Loucy (cell line): Measurements from ENCODE around the gene KCNIP2.
A peak's percentile ranks its signal among the peaks of the same experiment; 100 is the strongest.

ENCODE experiments used
- H2AFZ ChIP-seq: fragments of 200-600 bp; sonication (generic); 2 replicates; pipeline ENCODE4 v1.6.0; 2016; ENCODE audit warnings: antibody characterized with exemption, mild to moderate bottlenecking, low read length, moderate library complexity
- H3F3A ChIP-seq: fragments of 200-600 bp; 2 replicates; pipeline ENCODE4 v1.6.0; 2016; ENCODE audit warnings: antibody characterized with exemption, low read depth, mild to moderate bottlenecking
- H3K27me3 ChIP-seq: fragments of 200-600 bp; sonication (generic); 2 replicates; pipeline ENCODE4 v1.6.1; 2014; ENCODE audit warnings: low read length, mild to moderate bottlenecking; ENCODE audit not compliant: insufficient read depth, poor library complexity, severe bottlenecking
- H3K36me3 ChIP-seq: fragments of 200-600 bp; sonication (generic); 2 replicates; pipeline ENCODE4 v1.6.1; 2016; ENCODE audit warnings: low read length; ENCODE audit not compliant: insufficient read depth
- H3K4me1 ChIP-seq: fragments of 200-600 bp; sonication (generic); 2 replicates; pipeline ENCODE4 v1.5.1; 2014; ENCODE audit warnings: low read length, mild to moderate bottlenecking; ENCODE audit not compliant: insufficient read depth, poor library complexity, severe bottlenecking
- H3K4me2 ChIP-seq: fragments of 200-600 bp; sonication (generic); 2 replicates; pipeline ENCODE4 v1.6.0; 2014; ENCODE audit warnings: antibody characterized with exemption, low read length, low read depth, mild to moderate bottlenecking; ENCODE audit not compliant: poor library complexity, severe bottlenecking
- H3K4me3 ChIP-seq: fragments of 200-600 bp; sonication (generic); 2 replicates; pipeline ENCODE4 v1.5.1; 2014; ENCODE audit warnings: low read length, mild to moderate bottlenecking, mixed read lengths; ENCODE audit not compliant: poor library complexity, severe bottlenecking
- H3K79me2 ChIP-seq: fragments of 200-600 bp; sonication (generic); 2 replicates; pipeline ENCODE4 v1.6.1; 2014; ENCODE audit warnings: low read length; ENCODE audit not compliant: insufficient read depth
- H3K9ac ChIP-seq: fragments of 200-600 bp; sonication (generic); 2 replicates; pipeline ENCODE4 v1.6.0; 2014; ENCODE audit warnings: mild to moderate bottlenecking, low read depth, low read length, moderate library complexity; ENCODE audit not compliant: poor library complexity, severe bottlenecking
- H3K9me2 ChIP-seq: fragments of 200-600 bp; sonication (generic); replicated peaks from 2 replicates; pipeline ENCODE4 v1.6.1; 2016; ENCODE audit warnings: low read depth, low read length, mixed read lengths
- H3K9me3 ChIP-seq: fragments of 200-600 bp; sonication (generic); 2 replicates; pipeline ENCODE4 v1.6.1; 2014; ENCODE audit warnings: mild to moderate bottlenecking, antibody characterized with exemption, low read length, low read depth; ENCODE audit not compliant: insufficient read depth
- H4K20me1 ChIP-seq: fragments of 200-600 bp; sonication (generic); 2 replicates; pipeline ENCODE4 v1.6.0; 2014; ENCODE audit warnings: antibody characterized with exemption, low read length, mild to moderate bottlenecking; ENCODE audit not compliant: insufficient read depth, poor library complexity, severe bottlenecking
- CTCF ChIP-seq: fragments of 200-600 bp; sonication (generic); conservative IDR thresholded peaks from 2 replicates; pipeline ENCODE4 v1.5.1; 2014; ENCODE audit warnings: mild to moderate bottlenecking, antibody characterized with exemption, low read length
- EZH2phosphoT487 ChIP-seq: fragments of 200-600 bp; IDR thresholded peaks from 2 replicates; pipeline ENCODE4 v1.6.1; 2018; ENCODE audit warnings: antibody characterized with exemption, mild to moderate bottlenecking, moderate library complexity, borderline replicate concordance

KCNIP2 gene

GRCh38 chr10:101782811-101783735 lies 60.5 kb downstream of the KCNIP2 start, which contains the start of gene NPM3:
Gene NPM3, minus strand, starts transcription at chr10:101783446. Its CDS starts 56 bp downstream, at chr10:101783390.
- Histone ChIP-seq H4K20me1 (peaks cover 5% of the 10 kb centered on the region), H3K36me3 (peaks cover 29% of the 10 kb centered on the region; the same call in 1 of the 2 replicates), H2AFZ (peak within 1 kb of the TSS; percentile 94), H3K4me3 (peak within 1 kb of the TSS; percentile 91), H3K9ac (peak within 1 kb of the TSS; percentile 78), H3K9me2 (no peaks in the 10 kb centered on the region), H3K79me2 (peaks cover 14% of the 10 kb centered on the region; the same call in 1 of the 2 replicates), H3K4me2 (peak within 1 kb of the TSS; percentile 95), H3K27me3 (no peaks in the 10 kb centered on the region), H3K9me3 (no peaks in the 10 kb centered on the region), H3K4me1 (peaks cover 12% of the 10 kb centered on the region), H3F3A (no peaks in the 10 kb centered on the region)
- no peak for TF ChIP-seq CTCF
- no peak for TF ChIP-seq EZH2phosphoT487

- H3K4me2 ChIP-seq = peak overlapping the region; percentile 95
- no peak overlapping the region for H2AFZ ChIP-seq
- TF ChIP-seq EZH2phosphoT487 = no peak
- no peak for TF ChIP-seq CTCF
- H3K4me1 ChIP-seq = peaks cover 12% of the 10 kb centered on the region
- H3K27me3 ChIP-seq = no peaks in the 10 kb centered on the region
- no peaks in the 10 kb centered on the region for H3F3A ChIP-seq
- H3K9ac ChIP-seq = peak overlapping the region; percentile 78
- peaks cover 23% of the 10 kb centered on the region; the same call in 1 of the 2 replicates for H3K36me3 ChIP-seq
- H3K4me3 ChIP-seq = peak overlapping the region; percentile 91
- peaks cover 14% of the 10 kb centered on the region; the same call in 1 of the 2 replicates for H3K79me2 ChIP-seq
- no peaks in the 10 kb centered on the region for H3K9me3 ChIP-seq
- H3K9me2 ChIP-seq = no peaks in the 10 kb centered on the region
- peaks cover 5% of the 10 kb centered on the region for H4K20me1 ChIP-seq
Measured at GRCh38 chr10:101781984-101782810, 61.4 kb downstream of the KCNIP2 start.

DNA sequence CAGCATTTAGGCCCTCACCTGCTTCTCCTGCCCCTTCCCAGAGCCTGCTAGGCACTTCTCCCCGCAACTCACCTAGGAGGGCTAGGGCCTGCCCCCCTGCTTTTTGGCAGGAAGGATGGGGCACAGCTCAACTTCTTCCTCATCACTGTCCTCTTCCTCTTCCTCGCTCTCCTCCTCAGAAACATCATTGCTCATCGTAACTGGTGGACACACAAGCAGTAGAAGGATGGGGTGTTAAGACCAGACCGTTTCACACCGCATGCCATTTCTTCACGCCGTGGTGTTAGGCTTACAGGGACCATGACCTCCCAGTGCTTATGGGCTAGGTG lies 62.0 kb downstream of the KCNIP2 start:
- Histone ChIP-seq H3K4me1 (peaks cover 12% of the 10 kb centered on the region), H3K4me2 (peak overlapping the region; percentile 95), H3K27me3 (no peaks in the 10 kb centered on the region), H3K9me2 (no peaks in the 10 kb centered on the region), H3K4me3 (peak overlapping the region; percentile 91), H3K9me3 (no peaks in the 10 kb centered on the region), H3K9ac (no peak overlapping the region), H3K79me2 (peaks cover 14% of the 10 kb centered on the region; the same call in 1 of the 2 replicates), H3K36me3 (peaks cover 19% of the 10 kb centered on the region; the same call in 1 of the 2 replicates), H4K20me1 (peaks cover 5% of the 10 kb centered on the region), H2AFZ (no peak overlapping the region), H3F3A (no peaks in the 10 kb centered on the region)
- TF ChIP-seq CTCF = no peak
- no peak for TF ChIP-seq EZH2phosphoT487
